LNCAP (cell line): Measurements from ENCODE around the gene RPL11.

Source experiments
- TF ChIP-seq, protein P1 (sequence below): fragments of 450-650 bp; IDR thresholded peaks from 2 replicates; pipeline ENCODE4 v1.5.1; 2017; ENCODE audit warnings: mild to moderate bottlenecking

Gene RPL11

DNA sequence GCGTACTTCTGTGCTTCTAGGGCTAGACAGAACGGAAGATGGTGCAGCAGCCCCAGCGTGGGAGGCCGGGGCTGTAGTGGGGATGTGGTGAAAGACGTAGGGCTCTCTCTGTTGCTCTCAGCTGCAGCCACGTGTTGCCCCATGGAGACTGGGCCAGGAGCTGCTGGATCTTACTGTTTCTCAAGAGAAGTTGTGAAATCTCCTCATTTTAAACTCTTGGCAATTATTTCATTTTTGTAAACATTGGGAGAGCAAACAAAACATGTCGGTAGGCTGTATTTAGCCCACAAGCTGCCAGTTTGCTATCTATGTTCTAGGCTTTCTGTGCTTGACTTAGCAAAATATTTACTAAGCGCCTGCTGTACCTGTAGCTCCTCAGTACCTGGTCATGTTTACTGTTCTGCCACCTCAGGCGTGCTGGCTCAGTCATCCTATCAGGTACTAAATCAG, 35.8 kb downstream of the RPL11 start:
- TF ChIP-seq, protein P1, sequence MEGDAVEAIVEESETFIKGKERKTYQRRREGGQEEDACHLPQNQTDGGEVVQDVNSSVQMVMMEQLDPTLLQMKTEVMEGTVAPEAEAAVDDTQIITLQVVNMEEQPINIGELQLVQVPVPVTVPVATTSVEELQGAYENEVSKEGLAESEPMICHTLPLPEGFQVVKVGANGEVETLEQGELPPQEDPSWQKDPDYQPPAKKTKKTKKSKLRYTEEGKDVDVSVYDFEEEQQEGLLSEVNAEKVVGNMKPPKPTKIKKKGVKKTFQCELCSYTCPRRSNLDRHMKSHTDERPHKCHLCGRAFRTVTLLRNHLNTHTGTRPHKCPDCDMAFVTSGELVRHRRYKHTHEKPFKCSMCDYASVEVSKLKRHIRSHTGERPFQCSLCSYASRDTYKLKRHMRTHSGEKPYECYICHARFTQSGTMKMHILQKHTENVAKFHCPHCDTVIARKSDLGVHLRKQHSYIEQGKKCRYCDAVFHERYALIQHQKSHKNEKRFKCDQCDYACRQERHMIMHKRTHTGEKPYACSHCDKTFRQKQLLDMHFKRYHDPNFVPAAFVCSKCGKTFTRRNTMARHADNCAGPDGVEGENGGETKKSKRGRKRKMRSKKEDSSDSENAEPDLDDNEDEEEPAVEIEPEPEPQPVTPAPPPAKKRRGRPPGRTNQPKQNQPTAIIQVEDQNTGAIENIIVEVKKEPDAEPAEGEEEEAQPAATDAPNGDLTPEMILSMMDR: no peak

DNA sequence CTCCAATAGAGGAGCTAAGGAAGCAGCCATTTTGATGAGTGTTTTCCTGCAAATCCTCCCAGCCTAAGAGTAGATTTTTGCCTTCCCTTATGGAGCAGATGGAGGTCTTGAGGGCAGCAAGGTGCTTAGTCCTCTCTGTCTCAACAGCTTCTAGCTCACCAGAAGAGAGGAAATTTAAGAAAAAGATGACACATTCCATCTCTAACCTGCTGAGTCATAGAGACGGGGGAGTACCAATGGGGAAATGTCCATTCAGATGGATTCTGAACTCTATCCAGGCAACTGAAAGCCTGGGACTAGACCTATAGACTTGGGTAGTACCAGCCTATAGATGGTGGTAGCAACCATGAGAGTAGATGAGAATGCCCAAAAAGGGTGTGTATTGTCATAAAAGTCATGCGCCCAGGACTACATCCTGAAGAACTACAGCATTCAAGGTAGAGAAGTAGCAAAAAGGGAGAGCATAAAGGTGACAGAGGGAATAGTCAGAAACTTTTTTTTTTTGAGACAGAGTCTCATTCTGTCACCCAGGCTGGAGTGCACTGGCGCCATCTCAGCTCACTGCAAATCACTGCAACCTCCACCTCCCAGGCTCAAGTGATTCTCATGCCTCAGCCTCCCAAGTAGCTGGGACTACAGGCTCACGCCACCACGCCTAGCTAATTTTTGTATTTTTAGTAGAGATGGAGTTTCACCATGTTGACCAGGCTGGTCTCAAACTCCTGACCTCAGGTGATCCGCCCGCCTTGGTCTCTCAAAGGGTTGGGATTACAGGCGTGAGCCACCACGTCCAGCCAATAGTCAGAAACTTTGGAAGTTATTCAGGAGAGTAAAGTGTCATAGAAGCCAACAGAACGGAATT, 41.0 kb downstream of the RPL11 start:
- TF ChIP-seq, protein P1: no peak

DNA sequence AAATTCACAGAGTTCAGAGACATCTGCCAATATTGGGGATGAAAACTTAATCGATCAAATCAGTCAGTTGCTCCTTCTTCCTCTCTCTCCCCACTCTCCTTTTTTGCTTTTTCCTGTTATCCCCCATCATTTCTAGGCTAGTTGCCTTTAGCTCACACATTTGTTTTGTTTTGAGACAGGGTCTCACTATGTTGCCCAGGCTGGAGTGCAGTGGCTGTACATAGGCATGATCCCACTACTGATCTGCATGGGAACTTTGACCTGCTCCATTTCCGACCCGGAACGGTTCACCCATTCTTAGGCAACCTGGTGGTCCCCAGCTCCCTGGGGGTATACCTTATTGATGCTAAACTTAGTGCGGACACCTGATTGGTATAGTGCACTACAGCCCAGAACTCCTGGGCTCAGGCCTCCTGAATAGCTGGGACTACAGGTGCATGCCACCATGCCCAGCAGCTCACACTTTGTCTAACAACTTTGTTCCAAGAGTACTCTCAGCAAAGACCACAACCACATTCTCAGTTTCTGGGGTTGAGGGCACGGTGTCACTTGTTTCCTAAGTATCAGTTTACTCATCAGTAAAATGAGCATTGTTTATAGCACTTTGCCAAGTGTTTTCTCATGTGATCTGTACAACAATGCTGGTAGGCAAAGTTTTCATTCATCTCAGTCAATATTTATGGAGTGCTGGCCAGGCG, 45.0 kb downstream of the RPL11 start:
- TF ChIP-seq, protein P1: no peak

DNA sequence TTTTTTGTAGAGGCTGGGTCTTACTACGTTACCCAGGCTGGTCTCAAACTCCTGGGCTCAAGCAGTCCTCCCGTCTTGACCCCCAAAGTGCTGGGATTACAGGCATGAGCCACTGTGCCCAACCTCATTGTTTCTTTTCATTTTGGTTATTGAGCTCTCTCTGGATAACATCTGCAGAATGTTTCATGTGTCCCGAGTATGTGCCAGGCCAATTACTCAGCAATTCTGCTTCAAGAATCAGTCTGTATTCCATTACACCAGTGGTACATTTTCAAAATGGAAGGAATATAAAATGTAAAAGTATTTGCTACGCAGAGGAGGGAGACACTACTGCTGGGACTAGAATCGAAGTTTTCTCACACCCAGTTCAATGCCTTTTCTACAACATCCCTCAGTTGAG, 50.0 kb downstream of the RPL11 start:
- TF ChIP-seq, protein P1: no peak

DNA sequence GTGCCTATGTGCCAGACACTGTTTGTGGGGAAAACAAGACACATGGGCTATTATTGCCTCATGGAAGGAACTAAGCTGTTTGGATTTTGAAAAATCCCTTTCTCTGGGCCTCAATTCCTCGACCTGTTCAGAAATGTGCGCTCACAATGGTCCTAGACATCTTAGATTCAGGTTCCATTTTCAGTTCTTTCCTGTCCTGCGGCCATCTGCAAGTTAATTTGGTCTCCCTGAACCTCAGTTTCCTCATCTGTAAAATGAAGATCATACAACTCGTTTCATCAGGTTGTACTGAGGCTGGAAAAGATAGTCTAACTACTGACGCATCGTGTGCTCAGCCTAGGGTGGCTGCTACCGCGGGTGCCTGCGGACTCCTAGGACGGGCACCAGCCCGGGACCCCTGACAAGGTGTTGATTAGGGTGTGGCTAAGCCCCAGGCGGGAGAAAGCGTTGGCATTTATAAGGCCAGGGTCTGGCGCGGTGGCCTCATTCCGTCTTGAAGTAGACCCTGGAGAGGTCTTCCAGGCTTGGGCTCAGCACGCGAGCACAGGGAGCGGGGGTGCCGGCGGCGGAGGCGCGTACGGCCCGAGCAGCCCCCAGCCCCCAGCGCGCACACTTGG, 51.2 kb downstream of the RPL11 start:
- TF ChIP-seq, protein P1: no peak

DNA sequence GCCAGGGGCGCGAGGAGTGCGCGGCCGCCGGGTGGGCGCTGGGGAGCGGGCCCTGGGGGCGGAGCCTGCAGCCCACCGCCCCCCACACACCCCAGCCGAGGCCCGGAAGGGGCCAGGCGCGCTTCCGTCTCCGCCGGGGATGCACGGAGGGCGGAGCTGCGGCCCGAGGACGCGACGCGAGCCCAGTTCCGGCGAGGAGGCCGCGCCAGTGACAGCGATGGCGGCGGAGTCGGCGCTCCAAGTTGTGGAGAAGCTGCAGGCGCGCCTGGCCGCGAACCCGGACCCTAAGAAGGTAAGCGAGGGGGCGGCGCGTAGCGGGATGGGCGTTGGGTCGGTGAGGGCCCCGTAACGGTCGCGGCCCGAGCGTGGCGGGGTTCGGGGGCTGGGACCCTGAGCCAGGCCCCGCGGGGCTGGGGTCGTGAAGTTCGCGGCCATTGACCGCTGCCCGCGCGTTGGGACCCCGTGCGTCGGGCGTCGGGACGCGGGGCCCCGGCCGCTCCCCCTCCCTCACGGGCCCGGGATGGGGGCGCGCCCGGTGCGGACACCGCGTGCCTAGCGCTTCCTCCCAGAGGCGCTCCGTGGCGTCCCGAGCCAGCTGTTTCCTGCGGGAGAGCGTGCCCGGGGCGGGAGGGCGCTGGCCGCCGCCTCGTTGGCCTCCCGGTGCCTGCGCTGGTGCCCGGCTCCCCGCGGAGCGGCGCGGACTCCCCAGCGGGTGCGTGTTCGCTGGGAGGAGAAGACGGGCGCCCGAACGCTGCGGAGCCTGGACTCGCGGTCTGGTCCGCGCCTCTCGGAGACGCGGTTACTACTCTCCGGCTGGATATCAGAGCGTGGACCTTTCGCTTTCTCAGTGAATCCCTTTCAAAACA, 51.9 kb downstream of the RPL11 start, which contains the start of gene ELOA:
Gene ELOA, plus strand, starts transcription at position 185 of the 866 bp plus-strand sequence. Its CDS starts 33 bp downstream, at position 218.
- TF ChIP-seq, protein P1: no peak

DNA sequence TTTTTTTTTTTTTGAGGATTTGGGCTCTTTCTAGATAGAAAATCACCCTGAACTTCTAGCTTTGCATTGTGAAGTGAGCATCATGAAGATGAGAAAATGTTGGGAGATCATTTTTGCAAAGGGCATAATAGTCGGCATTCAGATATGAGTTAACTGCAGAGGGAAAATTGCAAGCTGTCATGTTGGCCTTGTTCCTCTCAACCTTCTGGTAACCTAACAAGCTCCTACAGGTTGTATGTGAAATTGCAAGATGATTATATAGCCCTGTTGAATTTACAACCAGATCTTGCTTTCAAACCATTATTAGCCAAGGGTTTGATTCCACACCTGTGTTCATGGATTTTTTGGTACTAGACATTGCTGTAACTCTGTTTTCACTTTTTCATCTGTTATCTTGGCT, 53.9 kb downstream of the RPL11 start:
- TF ChIP-seq, protein P1: peak; percentile 22; the same call in 1 of the 2 replicates
